H9 (cell line): ENCODE results near the gene ADAM33. TPM values are rescaled to one million over a fixed set of nuclear protein-coding genes. Genes with fewer than 3 reads are reported as not detected.

Source experiments
- DNase-seq: peaks from one replicate; pipeline ENCODE4 v3.0.0-alpha.2; 2017
- H2AFZ ChIP-seq: one replicate; pipeline ENCODE4 v1.6.1; 2013; ENCODE audit warnings: mild to moderate bottlenecking, low read length, control low read depth, moderate library complexity
- H2AK5ac ChIP-seq: 2 replicates; pipeline ENCODE4 v1.6.1; 2013; ENCODE audit warnings: low read length, control low read depth, mixed read lengths; ENCODE audit not compliant: insufficient read length
- H2BK120ac ChIP-seq: one replicate; pipeline ENCODE4 v1.6.1; 2013; ENCODE audit warnings: low read depth, mild to moderate bottlenecking, low read length, control low read depth, inconsistent platforms; ENCODE audit not compliant: poor library complexity, severe bottlenecking
- H2BK12ac ChIP-seq: 2 replicates; pipeline ENCODE4 v1.6.1; 2013; ENCODE audit warnings: low read length, control low read depth, mixed read lengths, low read depth; ENCODE audit not compliant: insufficient read length
- H2BK15ac ChIP-seq: 2 replicates; pipeline ENCODE4 v1.6.1; 2013; ENCODE audit warnings: low read depth, low read length, control low read depth
- H2BK20ac ChIP-seq: one replicate; pipeline ENCODE4 v1.6.1; 2013; ENCODE audit warnings: low read depth, mild to moderate bottlenecking, low read length, control low read depth, inconsistent platforms; ENCODE audit not compliant: poor library complexity, severe bottlenecking
- H2BK5ac ChIP-seq: 2 replicates; pipeline ENCODE4 v1.6.1; 2013; ENCODE audit warnings: low read length, control low read depth, mixed read lengths; ENCODE audit not compliant: insufficient read length
- H3K14ac ChIP-seq: 2 replicates; pipeline ENCODE4 v1.6.1; 2013; ENCODE audit warnings: low read length, control low read depth; ENCODE audit not compliant: insufficient read depth
- H3K18ac ChIP-seq: 2 replicates; pipeline ENCODE4 v1.6.1; 2013; ENCODE audit warnings: low read depth, mild to moderate bottlenecking, mixed read lengths, low read length, control low read depth; ENCODE audit not compliant: insufficient read length
- H3K23ac ChIP-seq: 2 replicates; pipeline ENCODE4 v1.6.1; 2013; ENCODE audit warnings: low read length, control low read depth, mixed read lengths, low read depth; ENCODE audit not compliant: insufficient read length
- H3K23me2 ChIP-seq: 2 replicates; pipeline ENCODE4 v1.6.1; 2013; ENCODE audit warnings: low read depth, mild to moderate bottlenecking, mixed read lengths, low read length, control low read depth; ENCODE audit not compliant: insufficient read length, poor library complexity, severe bottlenecking
- H3K27ac ChIP-seq: 2 replicates; pipeline ENCODE4 v1.5.1; 2013; ENCODE audit warnings: low read length, control low read depth, mixed read lengths, low read depth; ENCODE audit not compliant: insufficient read length
- H3K27me3 ChIP-seq: 2 replicates; pipeline ENCODE4 v1.6.1; 2013; ENCODE audit warnings: low read length, control low read depth, inconsistent platforms; ENCODE audit not compliant: insufficient read depth
- H3K4ac ChIP-seq: 2 replicates; pipeline ENCODE4 v1.6.1; 2013; ENCODE audit warnings: low read depth, mild to moderate bottlenecking, control low read depth, inconsistent platforms, low read length, moderate library complexity
- H3K4me1 ChIP-seq: 2 replicates; pipeline ENCODE4 v1.6.1; 2013; ENCODE audit warnings: low read length, control low read depth, inconsistent platforms; ENCODE audit not compliant: insufficient read depth
- H3K4me2 ChIP-seq: 2 replicates; pipeline ENCODE4 v1.6.1; 2013; ENCODE audit warnings: low read length, control low read depth, mixed read lengths; ENCODE audit not compliant: insufficient read length, insufficient read depth
- H3K56ac ChIP-seq: 2 replicates; pipeline ENCODE4 v1.6.1; 2013; ENCODE audit warnings: low read depth, mild to moderate bottlenecking, mixed read lengths, low read length, control low read depth; ENCODE audit not compliant: insufficient read length
- H3K79me1 ChIP-seq: 2 replicates; pipeline ENCODE4 v1.6.1; 2013; ENCODE audit warnings: low read depth, mild to moderate bottlenecking, moderate library complexity, low read length, control low read depth, inconsistent platforms; ENCODE audit not compliant: insufficient read depth, poor library complexity, severe bottlenecking
- H3K79me2 ChIP-seq: 2 replicates; pipeline ENCODE4 v1.6.1; 2013; ENCODE audit warnings: low read length, control low read depth, inconsistent platforms; ENCODE audit not compliant: insufficient read depth
- H3K9ac ChIP-seq: 2 replicates; pipeline ENCODE4 v1.6.1; 2013; ENCODE audit warnings: low read length, control low read depth, mixed read lengths; ENCODE audit not compliant: insufficient read length; ENCODE audit errors: extremely low read depth
- H3K9me3 ChIP-seq: one replicate; pipeline ENCODE4 v1.6.1; 2013; ENCODE audit warnings: low read depth, low read length, inconsistent platforms; ENCODE audit not compliant: control insufficient read depth
- H3T11ph ChIP-seq: one replicate; pipeline ENCODE4 v1.6.1; 2013; ENCODE audit warnings: mild to moderate bottlenecking, low read length, control low read depth, inconsistent platforms
- H4K20me1 ChIP-seq: one replicate; pipeline ENCODE4 v1.6.1; 2013; ENCODE audit not compliant: control insufficient read depth, insufficient read length, insufficient read depth
- H4K5ac ChIP-seq: 2 replicates; pipeline ENCODE4 v1.6.1; 2013; ENCODE audit warnings: low read depth, mild to moderate bottlenecking, mixed read lengths, low read length, control low read depth; ENCODE audit not compliant: insufficient read length
- H4K8ac ChIP-seq: replicated peaks from 2 replicates; pipeline ENCODE4 v1.6.1; 2013; ENCODE audit warnings: low read length, control low read depth, mixed read lengths, low read depth; ENCODE audit not compliant: insufficient read length
- H4K91ac ChIP-seq: 2 replicates; pipeline ENCODE4 v1.6.1; 2013; ENCODE audit warnings: low read depth, mild to moderate bottlenecking, moderate library complexity, mixed read lengths, low read length, control low read depth; ENCODE audit not compliant: insufficient read length
- H3K27ac Mint-ChIP-seq, 3 experiments: 2 replicates in 2 of 3; 3 replicates in 1 of 3; pipeline ENCODE4 v1.8.0; 2020 to 2021; ENCODE audit warnings: mixed read lengths in 3 of 3, mild to moderate bottlenecking in 1 of 3, moderate library complexity in 1 of 3
- H3K27me3 Mint-ChIP-seq: 2 replicates; pipeline ENCODE4 v1.8.0; 2021; ENCODE audit warnings: low read depth, mild to moderate bottlenecking, moderate library complexity, mixed read lengths
- H3K36me3 Mint-ChIP-seq, 3 experiments: 2 replicates in 2 of 3; 3 replicates in 1 of 3; pipeline ENCODE4 v1.8.0; 2020 to 2021; ENCODE audit warnings: low read depth in 3 of 3, mixed read lengths in 3 of 3; ENCODE audit not compliant: insufficient read depth in 1 of 3
- H3K4me1 Mint-ChIP-seq, 2 experiments: 2 replicates each; pipeline ENCODE4 v1.8.0; 2020; ENCODE audit warnings: mixed read lengths in 2 of 2
- H3K4me3 Mint-ChIP-seq, 2 experiments: 2 replicates in 1 of 2; 3 replicates in 1 of 2; pipeline ENCODE4 v1.8.0; 2020 to 2021; ENCODE audit warnings: mild to moderate bottlenecking in 2 of 2, mixed read lengths in 2 of 2, moderate library complexity in 1 of 2
- H3K9me3 Mint-ChIP-seq, 2 experiments: 2 replicates in 1 of 2; 3 replicates in 1 of 2; pipeline ENCODE4 v1.8.0; 2020; ENCODE audit warnings: mild to moderate bottlenecking in 2 of 2, mixed read lengths in 2 of 2, moderate library complexity in 1 of 2
- WGBS: extraction: QIAGEN DNeasy Blood & Tissue Kit; methylation state at CpG from one replicate; pipeline ENCODE4 v1.1.7; 2013; ENCODE audit warnings: missing lambda C conversion rate, low lambda C conversion rate, mixed read lengths; ENCODE audit not compliant: insufficient read length; ENCODE audit errors: extremely low coverage; 5-methylcytosine and 5-hydroxymethylcytosine counted together
- total RNA-seq: library from RNA; stranded (reverse); gene quantifications from 2 replicates; pipeline ENCODE4 v1.2.1, GENCODE V29; 2021
- TF ChIP-seq, protein P1 (sequence below): fragments of 200-600 bp; sonication (generic); conservative IDR thresholded peaks from 3 replicates; pipeline ENCODE4 v1.8.0; 2021; ENCODE audit warnings: antibody characterized with exemption, mild to moderate bottlenecking

Gene ADAM33
- total RNA-seq, 1 experiment from 2014 or later: 4.0 TPM

DNA sequence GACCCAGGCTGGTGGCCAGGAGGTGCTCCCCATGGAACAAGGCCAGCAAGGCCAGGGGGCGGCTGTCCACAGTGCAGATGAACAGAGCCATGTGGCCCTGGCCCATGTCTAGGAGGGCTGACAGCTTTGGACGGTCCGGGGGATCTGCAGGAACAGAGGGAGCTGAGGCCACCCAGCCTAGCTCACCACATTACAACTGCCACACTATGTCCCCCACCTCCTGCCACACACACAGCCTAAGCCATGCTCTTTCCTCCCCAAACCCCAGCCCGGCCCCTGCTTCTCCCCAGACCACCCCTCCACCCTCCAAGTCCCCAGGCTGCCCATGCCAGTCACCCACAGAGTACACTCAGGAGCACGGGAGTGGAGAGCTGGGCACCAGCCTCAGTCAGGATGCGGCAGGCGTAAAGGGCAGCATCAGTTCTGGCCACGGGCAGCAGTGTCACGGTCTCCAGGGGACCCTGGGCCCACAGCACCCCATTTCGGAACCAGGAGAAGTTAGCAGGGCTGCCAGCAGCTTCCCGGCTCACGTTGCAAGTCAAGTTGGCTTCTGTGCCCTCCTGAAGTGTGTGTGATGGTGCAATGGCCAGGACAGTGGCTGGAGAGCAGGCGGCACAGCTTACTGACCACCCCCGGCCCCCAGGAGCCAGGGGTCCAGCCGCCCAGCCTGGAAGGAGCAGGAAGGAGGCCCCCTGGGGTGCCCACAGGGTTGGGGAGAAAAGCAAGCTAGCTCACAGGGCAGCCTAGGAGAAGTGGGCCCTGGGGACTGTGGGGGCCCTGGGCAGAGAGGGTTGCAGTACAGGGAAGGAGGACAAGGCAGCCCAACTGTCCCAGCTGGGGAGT is 15.2 kb upstream of the ADAM33 start:
- no peaks in the 10 kb centered on the region for H3K27me3 ChIP-seq
- no peak overlapping the region for H2AFZ ChIP-seq
- H3K56ac ChIP-seq: no peak overlapping the region
- no peaks in the 10 kb centered on the region for H3K9me3 ChIP-seq
- H3K14ac ChIP-seq: no peak overlapping the region
- H3K18ac ChIP-seq: no peak overlapping the region
- no peaks in the 10 kb centered on the region for H3K4me1 ChIP-seq
- no peak overlapping the region for H2BK15ac ChIP-seq
- H3K23me2 ChIP-seq: no peaks in the 10 kb centered on the region
- no peaks in the 10 kb centered on the region for H3K79me1 ChIP-seq
- Mint-ChIP-seq H3K4me1 (no peaks in the 10 kb centered on the region), H3K27me3 (no peaks in the 10 kb centered on the region), H3K36me3 (no peaks in the 10 kb centered on the region; a peak in 1 of 7 replicates), H3K27ac (no peak overlapping the region), H3K4me3 (no peak overlapping the region), H3K9me3 (peaks cover 3% of the 10 kb centered on the region in 2 experiments; a peak in 3 of 5 replicates)
- H3K9ac ChIP-seq: no peak overlapping the region
- no peak overlapping the region for H3K23ac ChIP-seq
- no peak overlapping the region for H2AK5ac ChIP-seq
- no peak overlapping the region for H2BK5ac ChIP-seq
- H3T11ph ChIP-seq: no peak overlapping the region
- H2BK12ac ChIP-seq: no peak overlapping the region
- DNase-seq: peak; percentile 16
- no peak overlapping the region for H4K91ac ChIP-seq
- no peaks in the 10 kb centered on the region for H3K79me2 ChIP-seq
- H2BK20ac ChIP-seq: no peak overlapping the region
- H2BK120ac ChIP-seq: no peak overlapping the region
- TF ChIP-seq, protein P1, sequence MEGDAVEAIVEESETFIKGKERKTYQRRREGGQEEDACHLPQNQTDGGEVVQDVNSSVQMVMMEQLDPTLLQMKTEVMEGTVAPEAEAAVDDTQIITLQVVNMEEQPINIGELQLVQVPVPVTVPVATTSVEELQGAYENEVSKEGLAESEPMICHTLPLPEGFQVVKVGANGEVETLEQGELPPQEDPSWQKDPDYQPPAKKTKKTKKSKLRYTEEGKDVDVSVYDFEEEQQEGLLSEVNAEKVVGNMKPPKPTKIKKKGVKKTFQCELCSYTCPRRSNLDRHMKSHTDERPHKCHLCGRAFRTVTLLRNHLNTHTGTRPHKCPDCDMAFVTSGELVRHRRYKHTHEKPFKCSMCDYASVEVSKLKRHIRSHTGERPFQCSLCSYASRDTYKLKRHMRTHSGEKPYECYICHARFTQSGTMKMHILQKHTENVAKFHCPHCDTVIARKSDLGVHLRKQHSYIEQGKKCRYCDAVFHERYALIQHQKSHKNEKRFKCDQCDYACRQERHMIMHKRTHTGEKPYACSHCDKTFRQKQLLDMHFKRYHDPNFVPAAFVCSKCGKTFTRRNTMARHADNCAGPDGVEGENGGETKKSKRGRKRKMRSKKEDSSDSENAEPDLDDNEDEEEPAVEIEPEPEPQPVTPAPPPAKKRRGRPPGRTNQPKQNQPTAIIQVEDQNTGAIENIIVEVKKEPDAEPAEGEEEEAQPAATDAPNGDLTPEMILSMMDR: no peak
- H3K27ac ChIP-seq: no peak overlapping the region
- H3K4me2 ChIP-seq: no peak overlapping the region
- H4K20me1 ChIP-seq: peaks cover 2% of the 10 kb centered on the region
- no peak overlapping the region for H3K4ac ChIP-seq
- no peak overlapping the region for H4K5ac ChIP-seq
- no peak overlapping the region for H4K8ac ChIP-seq
- no CpG with 5 or more reads among the region's 15 CpGs for WGBS
